Subcutaneous abdominal adipose tissue (tissue), 5 donors: Measurements from ENCODE around the gene CD99.

ENCODE experiments used
- H3K27ac ChIP-seq: one replicate; pipeline ENCODE4 v1.7.0; 2013; ENCODE audit warnings: low read depth, mild to moderate bottlenecking, inconsistent platforms, low read length, moderate library complexity
- H3K27me3 ChIP-seq, 5 donors: one replicate each; pipeline ENCODE4 v1.7.0; 2013; ENCODE audit warnings: low read length in 5 of 5, inconsistent platforms in 1 of 5; ENCODE audit not compliant: control insufficient read depth in 5 of 5, insufficient read depth in 4 of 5
- H3K36me3 ChIP-seq, 5 donors: one replicate each; pipeline ENCODE4 v1.7.0; 2013; ENCODE audit warnings: low read length in 5 of 5; ENCODE audit not compliant: control insufficient read depth in 5 of 5, insufficient read depth in 5 of 5
- H3K4me1 ChIP-seq, 5 donors: one replicate each; pipeline ENCODE4 v1.7.0; 2013; ENCODE audit warnings: low read length in 5 of 5, mild to moderate bottlenecking in 3 of 5, moderate library complexity in 1 of 5; ENCODE audit not compliant: control insufficient read depth in 5 of 5, insufficient read depth in 5 of 5
- H3K4me3 ChIP-seq, 5 donors: one replicate each; pipeline ENCODE4 v1.7.0; 2013; ENCODE audit warnings: low read length in 5 of 5, low read depth in 1 of 5
- H3K9ac ChIP-seq, 5 donors: one replicate each; pipeline ENCODE4 v1.7.0; 2013; ENCODE audit warnings: low read length in 5 of 5, mild to moderate bottlenecking in 4 of 5, moderate library complexity in 3 of 5
- H3K9me3 ChIP-seq, 5 donors: one replicate each; pipeline ENCODE4 v1.7.0; 2013; ENCODE audit warnings: low read length in 5 of 5; ENCODE audit not compliant: control insufficient read depth in 5 of 5
- donor health status: healthy.
- donor health status: healthy.
- donor health status: healthy.
- donor health status: healthy.
- donor health status: healthy.

CD99 gene

GRCh38 chrX:2690856-2691542, at the start of gene CD99:
TSS of gene CD99 (plus strand) at chrX:2691295. CDS start at chrX:2691361, 66 bp downstream.
- Histone ChIP-seq H3K27ac (peak within 1 kb of the TSS; percentile 80), H3K36me3 (no peaks in the 10 kb centered on the region), H3K9me3 (no peaks in the 10 kb centered on the region), H3K27me3 (no peaks in the 10 kb centered on the region), H3K4me3 (peak within 1 kb of the TSS; percentile 84 to 93 (median 89)), H3K4me1 (peaks cover 4 to 49% (median 44%) of the 10 kb centered on the region in 5 donors), H3K9ac (peak within 1 kb of the TSS; percentile 59 to 94 (median 84))

GRCh38 chrX:2642146-2642545, 48.9 kb upstream of the CD99 start:
- Histone ChIP-seq H3K27ac (no peak overlapping the region), H3K9ac (no peak overlapping the region), H3K9me3 (no peaks in the 10 kb centered on the region), H3K27me3 (no peaks in the 10 kb centered on the region), H3K4me1 (peaks cover 0 to 4% (median 0%) of the 10 kb centered on the region in 5 donors), H3K36me3 (peaks cover 8 to 36% (median 16%) of the 10 kb centered on the region in 5 donors), H3K4me3 (no peak overlapping the region)

- no peak overlapping the region for H3K9ac ChIP-seq
- H3K27me3 ChIP-seq = no peaks in the 10 kb centered on the region
- H3K27ac ChIP-seq = no peak overlapping the region
- H3K9me3 ChIP-seq = no peaks in the 10 kb centered on the region
- H3K4me1 ChIP-seq = peaks cover 0 to 4% (median 0%) of the 10 kb centered on the region in 5 donors
- H3K4me3 ChIP-seq = no peak overlapping the region
- peaks cover 8 to 36% (median 19%) of the 10 kb centered on the region in 5 donors for H3K36me3 ChIP-seq
Measured at GRCh38 chrX:2642791-2643190, 48.3 kb upstream of the CD99 start.

GRCh38 chrX:2643880-2644279, 47.2 kb upstream of the CD99 start:
- Histone ChIP-seq H3K9me3 (no peaks in the 10 kb centered on the region), H3K9ac (no peak overlapping the region), H3K36me3 (peaks cover 8 to 31% (median 15%) of the 10 kb centered on the region in 5 donors), H3K4me3 (no peak overlapping the region), H3K27me3 (no peaks in the 10 kb centered on the region), H3K27ac (no peak overlapping the region), H3K4me1 (peaks cover 0 to 4% (median 0%) of the 10 kb centered on the region in 5 donors)

- Histone ChIP-seq H3K27ac (no peak overlapping the region), H3K9me3 (no peaks in the 10 kb centered on the region)
Measured at GRCh38 chrX:2645563-2645962, 45.5 kb upstream of the CD99 start.

GRCh38 chrX:2647627-2648026, 43.5 kb upstream of the CD99 start:
- Histone ChIP-seq H3K36me3 (peaks cover 0 to 10% (median 9%) of the 10 kb centered on the region in 5 donors), H3K9ac (no peak overlapping the region), H3K4me3 (no peak overlapping the region), H3K27ac (no peak overlapping the region), H3K4me1 (peaks cover 0 to 8% (median 3%) of the 10 kb centered on the region in 5 donors), H3K27me3 (no peaks in the 10 kb centered on the region), H3K9me3 (no peaks in the 10 kb centered on the region)

More at GRCh38 chrX:2645563-2645962, 45.5 kb upstream of the CD99 start:
- no peak overlapping the region for H3K4me3 ChIP-seq
- H3K9ac ChIP-seq = no peak overlapping the region
- peaks cover 0 to 4% (median under 1%) of the 10 kb centered on the region in 5 donors for H3K4me1 ChIP-seq
- peaks cover 0 to 20% (median 14%) of the 10 kb centered on the region in 5 donors for H3K36me3 ChIP-seq
- no peaks in the 10 kb centered on the region for H3K27me3 ChIP-seq

- Histone ChIP-seq H3K27me3 (no peaks in the 10 kb centered on the region), H3K4me3 (no peak overlapping the region), H3K4me1 (peaks cover 0 to 8% (median 0%) of the 10 kb centered on the region in 5 donors), H3K36me3 (peaks cover 0 to 11% (median 9%) of the 10 kb centered on the region in 5 donors), H3K27ac (no peak overlapping the region), H3K9ac (no peak overlapping the region), H3K9me3 (no peaks in the 10 kb centered on the region)
Measured at GRCh38 chrX:2650037-2650436, 41.1 kb upstream of the CD99 start.

GRCh38 chrX:2650865-2651264, 40.2 kb upstream of the CD99 start:
- Histone ChIP-seq H3K9me3 (no peaks in the 10 kb centered on the region), H3K4me1 (peaks cover 0 to 8% (median 0%) of the 10 kb centered on the region in 5 donors), H3K9ac (no peak overlapping the region), H3K4me3 (no peak overlapping the region), H3K27ac (no peak overlapping the region), H3K27me3 (no peaks in the 10 kb centered on the region), H3K36me3 (peaks cover 0 to 12% (median 8%) of the 10 kb centered on the region in 5 donors)

GRCh38 chrX:2652106-2652505, 39.0 kb upstream of the CD99 start:
- H3K27me3 ChIP-seq = no peaks in the 10 kb centered on the region
- H3K9me3 ChIP-seq = no peaks in the 10 kb centered on the region
- no peak overlapping the region for H3K9ac ChIP-seq
- H3K4me1 ChIP-seq = peaks cover 0 to 8% (median 0%) of the 10 kb centered on the region in 5 donors
- H3K36me3 ChIP-seq = peaks cover 0 to 5% (median 4%) of the 10 kb centered on the region in 5 donors
- no peak overlapping the region for H3K4me3 ChIP-seq
- no peak overlapping the region for H3K27ac ChIP-seq

GRCh38 chrX:2654436-2655340, 36.4 kb upstream of the CD99 start:
- peaks cover 0 to 2% (median 0%) of the 10 kb centered on the region in 5 donors for H3K36me3 ChIP-seq

More at GRCh38 chrX:2654436-2655340, 36.4 kb upstream of the CD99 start:
- H3K27ac ChIP-seq = no peak overlapping the region
- H3K4me1 ChIP-seq = peaks cover 0 to 8% (median 0%) of the 10 kb centered on the region in 5 donors
- no peak overlapping the region for H3K9ac ChIP-seq
- no peaks in the 10 kb centered on the region for H3K27me3 ChIP-seq
- H3K4me3 ChIP-seq = no peak overlapping the region
- no peaks in the 10 kb centered on the region for H3K9me3 ChIP-seq
